Brain microvascular endothelial cell (primary cell): ENCODE measurements around the gene SLIT2.

Experiments
- DNase-seq: peaks from one replicate; pipeline ENCODE4 v3.0.0-alpha.2; 2020
- H3K27ac ChIP-seq: fragments of 250-450 bp; sonication (Bioruptor Pico); 2 replicates; pipeline ENCODE4 v1.5.1; 2020; ENCODE audit warnings: mild to moderate bottlenecking, moderate library complexity
- H3K27me3 ChIP-seq: fragments of 250-450 bp; sonication (Bioruptor Pico); replicated peaks from 2 replicates; pipeline ENCODE4 v1.5.1; 2020; ENCODE audit warnings: mild to moderate bottlenecking
- H3K36me3 ChIP-seq: fragments of 250-450 bp; sonication (Bioruptor Pico); replicated peaks from 2 replicates; pipeline ENCODE4 v1.5.1; 2020; ENCODE audit warnings: mild to moderate bottlenecking
- H3K4me3 ChIP-seq: 2 replicates; pipeline ENCODE4 v1.5.1; 2011; ENCODE audit warnings: low read depth, mild to moderate bottlenecking, control low read depth, low read length, moderate library complexity
- CTCF ChIP-seq: IDR thresholded peaks from 2 replicates; pipeline ENCODE4 v1.5.1; 2011; ENCODE audit warnings: low read depth, mild to moderate bottlenecking, moderate library complexity, low read length, control low read depth, inconsistent platforms; ENCODE audit errors: missing control alignments
- in situ Hi-C: cut with HindIII; loops from 2 replicates; pipeline ENCODE4 v1.10.0; 2017; ENCODE audit warnings: low sequenced_read_pairs, low pct_ligation_motif_present

SLIT2 gene

GRCh38 chr4:20273793-20274192 lies 22.1 kb downstream of the SLIT2 start:
- no peak for DNase-seq
- in situ Hi-C loops = no loop called here
- Histone ChIP-seq H3K36me3 (no peaks in the 10 kb centered on the region), H3K4me3 (no peak overlapping the region), H3K27me3 (no peaks in the 10 kb centered on the region), H3K27ac (no peak overlapping the region)
- TF ChIP-seq CTCF = no peak

GRCh38 chr4:20276848-20277247 lies 25.1 kb downstream of the SLIT2 start:
- Histone ChIP-seq H3K27me3 (no peaks in the 10 kb centered on the region), H3K36me3 (no peaks in the 10 kb centered on the region), H3K27ac (no peak overlapping the region), H3K4me3 (no peak overlapping the region)
- in situ Hi-C loops = no loop called here
- TF ChIP-seq CTCF = no peak
- DNase-seq = no peak

GRCh38 chr4:20278195-20278594 lies 26.5 kb downstream of the SLIT2 start:
- Histone ChIP-seq H3K36me3 (no peaks in the 10 kb centered on the region), H3K27me3 (no peaks in the 10 kb centered on the region), H3K27ac (no peak overlapping the region), H3K4me3 (no peak overlapping the region)
- DNase-seq = no peak
- no peak for TF ChIP-seq CTCF
- in situ Hi-C loops = no loop called here

GRCh38 chr4:20279381-20279780 lies 27.7 kb downstream of the SLIT2 start:
- no peak for TF ChIP-seq CTCF
- Histone ChIP-seq H3K27ac (no peak overlapping the region), H3K27me3 (no peaks in the 10 kb centered on the region), H3K4me3 (no peak overlapping the region), H3K36me3 (no peaks in the 10 kb centered on the region)
- in situ Hi-C loops = no loop called here
- no peak for DNase-seq

GRCh38 chr4:20281453-20281852 lies 29.7 kb downstream of the SLIT2 start:
- Histone ChIP-seq H3K27me3 (no peaks in the 10 kb centered on the region), H3K36me3 (no peaks in the 10 kb centered on the region), H3K27ac (no peak overlapping the region), H3K4me3 (no peak overlapping the region)
- DNase-seq = no peak
- in situ Hi-C loops = no loop called here
- no peak for TF ChIP-seq CTCF

GRCh38 chr4:20283039-20283438 lies 31.3 kb downstream of the SLIT2 start:
- H3K27me3 ChIP-seq = no peaks in the 10 kb centered on the region
- in situ Hi-C loops = no loop called here
- H3K36me3 ChIP-seq = no peaks in the 10 kb centered on the region
- DNase-seq = no peak
- no peak for TF ChIP-seq CTCF
- no peak overlapping the region for H3K27ac ChIP-seq
- H3K4me3 ChIP-seq = no peak overlapping the region
